GM18873 (cell line): ENCODE results near the gene KCNQ1.

ENCODE experiments used
- ATAC-seq: cut with Tn5 transposase; IDR thresholded peaks from one replicate; pipeline ENCODE4 v1.9.1; 2021; ENCODE audit warnings: mild to moderate bottlenecking, moderate library complexity, moderate number of reproducible peaks; ENCODE audit not compliant: unreplicated experiment, low FRiP score

The KCNQ1 gene

DNA sequence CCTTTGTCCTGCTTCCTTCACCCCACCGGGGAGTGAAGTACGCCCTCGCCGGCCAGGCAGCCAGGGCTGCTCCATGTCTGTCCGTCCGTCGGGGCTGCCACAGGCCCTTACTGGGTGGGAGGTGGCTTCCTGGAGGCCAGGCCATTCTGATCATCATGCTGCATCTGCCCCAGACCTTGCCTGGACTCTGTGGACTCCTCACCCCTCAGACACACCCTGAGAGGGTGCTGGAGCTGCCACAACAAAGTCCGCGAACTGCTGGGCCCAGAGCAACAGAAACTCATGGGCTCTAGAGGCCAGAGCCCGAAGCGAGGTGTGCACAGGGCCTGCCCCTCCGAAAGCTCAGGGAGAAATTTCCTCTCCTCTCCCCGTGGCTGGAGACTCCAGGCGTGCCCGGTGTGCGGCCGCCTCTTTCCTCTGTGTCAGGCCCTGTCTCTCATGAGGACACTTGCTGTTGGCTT is 130.8 kb downstream of the KCNQ1 start:
- no peak for ATAC-seq

DNA sequence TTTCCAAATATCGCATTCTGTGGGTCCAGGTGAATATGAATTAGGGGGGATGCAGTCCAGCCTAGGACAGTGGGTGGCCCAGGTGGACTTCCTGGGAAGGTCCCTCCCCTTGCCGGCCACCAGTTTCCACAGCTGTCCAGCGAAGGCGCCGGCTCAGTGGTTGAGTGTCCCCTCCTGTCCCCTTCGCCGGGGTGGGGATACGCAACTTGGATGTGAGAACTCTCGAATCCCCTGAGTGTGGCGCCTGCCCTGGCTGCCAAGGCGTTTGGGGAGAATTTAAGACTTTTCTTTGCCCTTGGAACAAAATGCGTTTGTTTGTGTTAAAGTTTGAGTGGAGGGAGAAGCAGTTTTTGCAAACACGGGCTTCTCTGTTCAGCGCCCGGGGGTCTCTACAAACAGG is 131.3 kb downstream of the KCNQ1 start:
- ATAC-seq = no peak

DNA sequence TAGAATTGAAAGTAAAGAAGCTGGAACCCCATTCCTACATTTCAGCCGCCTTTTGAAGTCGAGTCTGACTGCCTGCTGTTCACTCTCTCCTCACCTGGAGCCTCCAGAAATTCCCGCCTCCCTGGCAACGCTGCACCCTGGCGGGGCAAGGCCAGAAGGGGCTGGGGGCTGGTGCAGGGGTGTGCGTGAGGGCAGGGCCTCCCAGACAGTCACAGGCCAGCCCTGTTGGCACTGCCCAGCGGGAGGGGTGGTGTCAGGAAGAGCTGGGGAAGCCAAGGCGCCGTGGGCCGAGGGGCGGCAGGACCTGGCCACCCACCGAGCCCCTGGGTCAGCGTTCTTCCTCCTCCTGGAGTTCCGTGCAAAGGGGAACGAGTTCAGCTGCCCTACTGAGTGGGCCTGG is 131.7 kb downstream of the KCNQ1 start:
- ATAC-seq = no peak

DNA sequence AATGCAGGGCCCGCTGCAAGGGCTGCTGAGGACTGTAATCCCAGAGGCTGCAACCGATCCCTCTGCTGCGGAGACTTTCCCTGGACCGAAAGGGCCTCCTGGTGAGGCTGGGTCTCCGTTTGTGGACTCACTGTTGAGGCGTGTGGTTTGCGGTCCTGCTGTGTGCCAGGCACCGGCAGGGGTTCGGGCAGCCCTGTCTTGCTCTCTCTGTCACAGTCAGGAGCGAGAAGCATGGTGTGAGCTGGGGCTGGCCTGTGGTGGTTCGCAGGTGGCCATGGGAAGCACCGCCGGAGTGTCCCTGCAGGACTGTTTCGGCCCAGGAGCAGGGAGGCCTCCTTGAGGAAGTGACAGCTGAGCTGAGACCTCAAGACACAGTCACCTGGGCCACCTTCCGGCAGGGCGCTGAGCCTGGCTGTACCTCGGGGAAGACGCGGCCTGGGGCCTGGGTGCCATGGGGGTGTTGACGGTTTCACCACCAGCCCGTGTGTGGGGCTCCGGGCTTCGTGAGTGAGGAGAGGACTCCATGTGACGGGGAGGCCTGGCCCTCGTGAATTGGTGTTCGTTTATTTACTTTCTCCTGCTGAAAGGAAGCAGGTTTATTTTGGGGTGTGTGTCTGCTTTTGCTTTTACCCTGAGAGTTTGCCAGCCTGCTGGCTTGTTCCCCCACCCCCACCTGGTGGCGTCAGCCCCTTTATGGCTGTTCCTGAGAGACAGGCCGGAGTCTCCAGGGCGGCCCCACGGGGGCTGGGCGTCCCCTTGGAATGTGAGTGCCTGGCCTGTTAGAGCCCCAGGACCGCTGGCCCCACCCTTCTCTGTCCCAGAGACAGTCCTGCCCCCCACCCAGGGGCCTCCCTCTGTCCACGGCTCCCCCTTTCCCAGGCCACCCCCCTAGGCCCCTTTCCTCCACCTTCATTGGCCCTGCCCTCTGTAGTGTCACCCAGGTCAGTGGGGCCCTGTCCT is 132.5 kb downstream of the KCNQ1 start:
- no peak for ATAC-seq

DNA sequence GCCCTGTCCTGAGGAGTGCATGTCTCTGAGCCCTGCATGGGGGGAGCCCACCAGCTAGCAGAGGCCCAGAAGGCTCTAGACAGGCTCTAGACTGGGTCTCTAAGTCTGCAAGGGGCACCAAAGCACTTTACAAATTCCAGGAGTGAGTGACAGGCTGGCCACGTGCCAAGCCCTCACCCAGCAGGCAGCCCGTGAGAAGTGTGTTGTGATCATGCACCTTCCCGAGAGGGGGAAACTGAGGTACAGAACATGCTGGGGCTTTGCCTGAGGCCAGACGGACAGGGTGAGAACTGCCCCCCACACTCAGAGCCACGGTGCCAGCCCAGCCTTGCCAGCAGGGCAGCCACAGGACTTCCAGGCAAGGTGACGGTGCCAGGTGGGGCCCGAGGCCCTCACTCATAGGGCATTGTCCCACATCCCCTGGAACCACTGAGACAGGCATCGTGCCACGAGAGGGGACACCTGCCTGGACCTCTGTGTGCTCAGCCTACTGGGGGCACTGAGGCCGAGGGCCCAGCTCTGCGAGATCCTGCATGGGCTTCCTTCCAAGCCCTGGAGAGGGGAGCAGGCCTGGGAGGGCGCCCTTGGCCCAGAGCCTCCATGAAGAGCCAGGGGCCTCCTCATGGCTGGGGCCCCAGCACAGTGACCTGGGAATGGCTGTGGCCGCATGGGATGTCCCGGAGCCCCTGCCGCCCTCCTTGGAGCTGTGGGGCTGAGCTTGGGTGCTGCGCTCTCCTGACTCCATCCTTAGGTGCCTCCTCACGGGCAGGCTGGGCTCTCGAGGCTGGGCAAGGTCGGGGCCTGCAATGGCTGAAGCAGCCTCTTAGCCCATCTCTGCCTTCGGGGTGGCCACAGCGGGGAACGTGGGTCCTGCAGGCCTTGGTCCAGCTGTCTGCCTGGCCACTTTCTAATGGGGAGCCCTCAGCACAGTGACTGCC is 133.5 kb downstream of the KCNQ1 start:
- no peak for ATAC-seq

DNA sequence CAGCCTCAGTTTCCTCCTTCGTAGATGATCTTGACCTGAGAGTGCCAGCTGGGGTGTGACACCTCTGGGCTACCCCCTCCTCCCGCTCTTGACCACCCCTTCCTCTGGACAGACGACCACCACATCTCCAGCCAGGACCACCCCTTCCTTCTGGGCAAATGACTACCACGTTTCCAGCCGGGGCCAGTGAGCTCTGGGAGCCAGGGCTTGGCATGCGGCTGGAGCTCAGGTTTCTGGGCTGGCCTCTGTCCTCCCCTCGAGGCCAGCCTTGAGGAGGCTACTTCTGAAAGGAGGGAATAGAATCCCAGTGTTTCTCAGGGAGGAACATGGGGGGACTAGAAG is 134.1 kb downstream of the KCNQ1 start:
- ATAC-seq = no peak

DNA sequence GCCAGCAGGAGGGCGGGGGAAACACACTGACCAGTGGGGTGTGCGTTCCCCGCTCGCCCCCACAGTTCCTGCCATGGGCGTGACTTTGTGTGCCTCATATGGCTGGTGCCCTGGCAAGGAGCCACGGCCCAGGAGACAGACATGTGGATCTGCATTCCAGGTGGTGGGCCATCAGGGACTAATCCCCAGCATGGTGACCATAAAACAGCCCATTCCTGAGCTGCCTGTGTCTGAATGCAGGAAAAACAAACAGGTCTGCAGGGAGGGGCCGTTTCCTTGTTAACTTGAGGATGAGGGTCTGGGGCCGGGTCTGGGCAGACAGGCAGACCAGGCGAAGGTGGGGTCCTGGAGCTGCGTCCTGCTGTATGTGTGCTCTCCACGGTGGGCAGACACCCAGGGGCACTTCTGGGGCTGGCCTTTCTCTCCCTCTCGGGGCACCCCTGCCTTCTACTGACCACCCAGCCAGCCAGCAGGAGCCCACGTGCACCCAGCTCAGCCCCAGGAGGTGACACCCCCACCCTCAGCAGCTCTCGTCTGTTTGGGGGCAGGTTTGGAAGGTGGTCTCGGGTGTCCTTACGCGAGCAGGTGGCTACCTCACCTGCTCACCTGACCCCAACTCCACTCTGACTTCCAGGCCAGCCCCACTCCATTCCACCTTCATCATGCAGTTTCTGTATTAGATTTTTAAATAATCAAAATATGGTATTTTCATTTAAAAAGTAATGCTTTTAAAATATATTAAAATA is 134.7 kb downstream of the KCNQ1 start:
- no peak for ATAC-seq

DNA sequence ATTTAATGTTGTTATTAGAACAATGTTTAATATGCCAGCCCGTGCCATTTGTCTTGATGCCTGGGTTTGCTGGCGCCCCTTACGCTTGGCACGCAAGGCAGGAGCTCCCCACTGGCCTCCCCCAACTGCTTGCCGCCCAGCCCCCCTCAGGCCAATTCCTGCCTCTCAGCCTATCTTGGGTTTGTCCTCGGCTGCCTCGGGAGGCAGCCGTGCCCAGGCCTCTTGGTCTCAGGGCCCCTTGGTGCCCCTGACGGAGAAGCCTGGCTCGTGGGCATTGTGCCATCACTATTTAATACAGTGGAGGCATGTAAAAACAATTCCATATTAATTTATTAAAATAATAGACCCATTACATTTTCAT is 135.2 kb downstream of the KCNQ1 start:
- ATAC-seq = no peak

DNA sequence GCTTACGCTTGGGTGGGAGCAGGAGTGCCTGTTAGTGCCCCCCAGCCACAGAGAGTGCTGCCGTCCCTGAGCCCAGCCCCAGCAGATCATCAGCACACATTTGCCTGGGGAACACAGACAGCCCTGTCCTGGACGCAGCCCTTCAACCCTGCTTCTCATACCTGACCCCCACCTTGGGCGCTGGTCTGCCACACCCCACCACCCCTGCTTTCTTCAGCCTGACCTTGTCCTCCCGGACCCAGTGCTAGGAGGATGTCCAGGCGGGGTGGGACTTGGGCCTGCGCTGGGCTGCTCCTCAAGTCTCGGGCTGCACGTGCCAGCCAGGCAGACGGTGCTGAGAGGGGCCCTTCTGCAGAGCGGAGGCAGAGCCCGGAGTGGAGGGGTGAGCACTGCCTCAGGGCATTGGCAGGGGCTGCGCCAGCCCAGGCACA is 135.8 kb downstream of the KCNQ1 start:
- ATAC-seq = no peak

DNA sequence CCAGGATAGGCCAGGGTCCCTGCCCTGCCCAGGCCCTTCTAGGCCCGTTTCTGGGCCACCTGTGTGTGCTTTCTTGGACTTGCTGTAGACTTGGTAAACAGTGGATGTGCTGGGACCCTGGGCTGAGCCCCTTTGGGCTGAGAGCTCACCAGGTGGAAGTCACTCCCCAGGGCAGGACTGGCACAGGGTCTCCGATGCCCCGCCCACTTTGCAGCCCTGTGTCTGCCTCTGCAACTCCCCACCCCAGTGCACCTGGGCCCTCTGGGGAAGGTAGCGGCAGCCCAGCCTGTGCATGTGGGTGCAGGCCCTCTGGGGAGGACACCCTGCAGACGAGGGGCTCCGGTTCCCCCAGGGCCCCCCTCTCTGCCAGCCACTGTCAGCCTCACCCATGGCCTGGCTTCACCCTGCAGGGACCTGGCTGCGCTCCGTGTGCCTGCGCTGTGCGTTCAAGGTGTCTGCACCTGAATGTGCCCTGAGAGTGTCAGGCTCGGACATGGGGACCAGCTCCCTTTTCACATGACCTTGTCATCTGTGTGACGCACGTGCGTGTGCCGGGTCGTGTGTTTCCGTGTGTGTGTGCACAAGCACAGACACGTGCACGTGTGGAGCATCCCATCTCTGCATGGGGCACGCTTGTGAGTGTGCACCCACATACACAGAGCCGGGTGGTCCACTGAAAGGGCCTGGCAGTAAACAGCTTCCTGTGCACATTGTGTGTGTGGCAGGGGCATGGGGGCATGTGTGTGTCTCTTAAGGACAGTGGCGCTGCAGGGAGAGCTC is 136.5 kb downstream of the KCNQ1 start:
- ATAC-seq = no peak

DNA sequence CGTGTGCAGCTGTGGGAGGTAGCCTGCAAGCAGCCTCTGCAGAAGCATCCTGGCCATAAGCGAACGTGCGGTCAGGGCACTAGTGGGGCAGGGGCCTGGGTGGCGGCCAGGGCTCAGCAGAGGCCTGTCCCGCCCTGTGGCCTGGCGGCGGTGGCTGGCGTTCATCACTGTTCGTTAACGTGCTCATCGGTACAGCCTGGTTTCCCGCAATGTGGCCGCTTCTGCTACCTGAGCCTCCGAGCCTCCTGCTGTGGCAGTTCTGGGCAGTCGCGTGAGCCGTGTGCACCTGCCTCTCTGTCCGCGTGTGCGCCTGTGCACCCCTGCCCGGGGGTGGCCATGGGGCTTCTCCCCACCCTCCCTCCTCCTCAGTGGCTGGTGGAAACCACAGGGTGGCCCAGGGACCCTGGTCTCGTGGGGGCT is 137.1 kb downstream of the KCNQ1 start:
- no peak for ATAC-seq

DNA sequence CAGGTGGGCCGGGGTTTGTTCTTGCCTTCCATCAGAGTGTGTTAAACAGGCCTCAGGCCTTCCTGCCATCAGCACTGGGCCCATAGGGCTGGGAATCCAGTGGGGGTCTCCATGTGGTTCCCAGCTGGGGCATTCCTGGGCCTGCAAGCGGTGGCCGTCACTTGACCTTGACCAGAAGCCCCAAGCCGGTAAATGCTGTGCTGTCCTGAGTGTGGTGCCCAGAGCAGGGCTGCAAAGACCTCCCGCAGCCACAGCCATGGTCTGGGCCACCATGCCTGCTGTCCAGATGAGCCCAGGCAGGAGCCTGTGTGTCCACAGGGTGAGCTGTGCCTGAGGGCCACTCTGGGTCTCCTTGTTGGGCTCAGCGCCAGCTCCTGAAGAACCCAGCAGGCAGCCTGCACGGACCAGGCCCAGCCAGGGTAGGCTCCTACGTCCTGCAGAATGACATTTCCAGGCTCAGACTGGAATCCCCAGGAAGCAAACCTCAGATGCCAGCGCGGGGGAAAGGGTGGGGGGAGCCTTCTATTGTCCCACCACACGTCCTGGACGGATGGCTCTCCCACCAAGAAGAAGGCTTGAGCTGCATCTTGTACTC is 137.6 kb downstream of the KCNQ1 start:
- ATAC-seq = no peak

DNA sequence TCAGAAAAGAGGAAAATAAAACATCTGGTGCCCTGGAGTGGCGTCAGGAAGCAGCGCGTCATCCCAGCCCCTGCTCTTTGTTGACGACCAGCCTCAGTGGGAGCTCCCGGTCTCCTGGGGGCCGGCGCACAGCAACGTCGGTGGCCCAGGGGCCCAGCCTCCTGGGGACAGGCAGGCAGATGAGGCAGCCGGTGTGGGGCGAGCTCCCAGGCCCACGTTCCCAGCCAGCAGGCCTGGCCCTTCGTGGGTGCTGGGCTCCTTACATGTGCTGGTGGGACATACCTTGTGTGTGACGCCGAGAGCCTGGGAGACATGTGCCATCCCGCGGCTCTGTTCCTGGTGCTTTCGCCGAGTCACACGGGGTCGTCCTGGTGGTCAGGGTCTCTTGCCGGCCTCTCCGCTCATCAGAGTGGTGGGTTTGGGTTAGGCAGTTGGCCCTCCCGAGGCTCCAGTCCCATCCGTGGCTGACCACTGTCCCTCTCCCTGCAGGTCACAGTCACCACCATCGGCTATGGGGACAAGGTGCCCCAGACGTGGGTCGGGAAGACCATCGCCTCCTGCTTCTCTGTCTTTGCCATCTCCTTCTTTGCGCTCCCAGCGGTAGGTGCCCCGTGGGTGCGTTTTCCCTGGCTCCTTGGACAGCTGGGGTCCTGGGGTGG is 138.3 kb downstream of the KCNQ1 start:
- ATAC-seq = no peak

DNA sequence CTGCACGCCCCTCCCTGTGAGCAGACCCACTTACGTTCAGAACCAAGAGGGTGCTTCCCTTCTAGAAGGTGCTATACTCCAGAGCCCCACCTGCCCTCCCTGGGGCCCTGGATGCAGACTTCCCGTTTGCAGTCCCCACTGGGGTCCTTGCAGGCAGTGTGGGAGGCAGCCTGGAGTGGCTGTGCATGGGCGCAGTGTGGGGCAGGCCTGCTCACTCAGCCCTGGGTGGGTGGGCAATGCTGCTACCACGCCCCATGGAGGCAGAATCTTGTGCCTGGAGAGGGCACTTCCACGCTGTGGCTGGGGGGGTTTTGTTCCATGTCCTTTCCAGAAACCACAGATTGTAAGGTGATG is 138.8 kb downstream of the KCNQ1 start:
- no peak for ATAC-seq

DNA sequence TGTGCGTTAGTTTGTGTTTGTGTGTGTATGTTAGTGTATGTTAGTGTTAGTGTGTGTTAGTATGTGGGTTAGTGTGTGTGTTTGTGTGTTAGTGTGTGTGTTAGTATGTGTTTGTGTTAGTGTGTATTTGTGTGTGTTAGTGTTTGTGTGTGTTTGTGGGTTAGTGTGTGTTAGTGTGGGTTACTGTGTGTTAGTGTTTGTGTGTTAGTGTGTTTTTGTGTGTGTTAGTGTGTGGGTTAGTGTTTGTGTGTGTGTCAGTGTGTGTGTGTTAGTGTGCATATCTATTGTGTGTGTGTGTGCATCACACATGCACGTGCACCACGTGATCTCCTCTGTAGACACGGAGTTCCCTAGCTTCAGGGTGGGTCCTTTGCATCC is 139.6 kb downstream of the KCNQ1 start:
- ATAC-seq = no peak

DNA sequence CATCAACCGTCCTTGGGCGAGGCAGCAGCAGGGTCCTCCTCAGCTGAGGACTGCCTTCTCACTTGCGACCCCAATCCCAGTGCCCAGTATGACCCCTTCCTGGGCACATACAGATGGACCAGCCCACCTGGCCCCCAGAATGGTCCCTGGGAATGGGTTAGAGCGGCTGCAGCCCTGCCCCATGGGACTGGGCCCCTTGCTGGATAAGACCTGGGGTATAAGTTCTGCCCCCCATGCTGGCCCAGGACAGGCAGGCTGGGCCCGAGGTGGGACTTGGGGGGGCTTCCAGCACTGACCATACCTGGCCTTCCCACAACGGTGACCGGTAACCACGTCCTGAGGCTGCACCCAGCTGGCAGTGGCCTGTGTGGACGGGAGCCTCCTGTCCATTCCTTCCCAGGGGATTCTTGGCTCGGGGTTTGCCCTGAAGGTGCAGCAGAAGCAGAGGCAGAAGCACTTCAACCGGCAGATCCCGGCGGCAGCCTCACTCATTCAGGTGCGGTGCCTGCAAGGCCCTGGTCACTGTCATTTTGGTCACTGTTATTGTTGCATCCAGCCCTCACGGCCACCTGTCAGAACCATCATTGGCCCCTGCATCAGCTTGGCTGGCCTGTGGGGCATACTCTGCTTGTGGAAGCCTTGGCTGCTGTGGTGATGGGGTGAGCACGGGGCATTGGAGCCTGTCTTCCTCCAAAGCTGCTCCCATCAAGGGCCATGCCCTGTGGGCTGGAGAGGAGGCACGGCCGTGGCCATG is 140.2 kb downstream of the KCNQ1 start:
- ATAC-seq = no peak

DNA sequence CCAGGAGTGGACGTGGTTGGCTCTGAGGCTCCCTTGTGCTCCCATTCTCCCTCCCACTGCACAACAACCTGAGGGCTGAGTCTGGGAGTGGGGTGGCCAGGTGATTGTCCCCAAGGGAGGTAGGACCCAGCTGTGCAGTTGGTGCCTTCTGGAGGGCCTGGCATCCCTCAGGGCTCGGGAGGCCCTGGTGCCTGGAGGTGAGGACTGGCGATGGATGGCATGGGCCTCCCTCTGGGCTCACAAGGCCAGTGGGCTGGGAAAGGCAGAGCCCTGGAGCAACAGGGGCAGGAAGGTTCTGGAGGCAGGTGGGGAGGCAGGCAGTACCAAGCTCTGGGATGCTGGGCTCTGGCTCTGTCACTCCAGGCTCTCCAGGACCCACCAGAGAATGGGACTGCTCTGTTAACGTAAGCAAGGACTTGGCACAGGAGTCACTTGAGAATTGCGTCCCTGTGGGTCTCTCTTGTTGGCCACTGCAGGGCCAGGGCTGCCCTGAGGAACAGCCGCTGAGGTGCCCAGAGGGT is 140.8 kb downstream of the KCNQ1 start:
- no peak for ATAC-seq

DNA sequence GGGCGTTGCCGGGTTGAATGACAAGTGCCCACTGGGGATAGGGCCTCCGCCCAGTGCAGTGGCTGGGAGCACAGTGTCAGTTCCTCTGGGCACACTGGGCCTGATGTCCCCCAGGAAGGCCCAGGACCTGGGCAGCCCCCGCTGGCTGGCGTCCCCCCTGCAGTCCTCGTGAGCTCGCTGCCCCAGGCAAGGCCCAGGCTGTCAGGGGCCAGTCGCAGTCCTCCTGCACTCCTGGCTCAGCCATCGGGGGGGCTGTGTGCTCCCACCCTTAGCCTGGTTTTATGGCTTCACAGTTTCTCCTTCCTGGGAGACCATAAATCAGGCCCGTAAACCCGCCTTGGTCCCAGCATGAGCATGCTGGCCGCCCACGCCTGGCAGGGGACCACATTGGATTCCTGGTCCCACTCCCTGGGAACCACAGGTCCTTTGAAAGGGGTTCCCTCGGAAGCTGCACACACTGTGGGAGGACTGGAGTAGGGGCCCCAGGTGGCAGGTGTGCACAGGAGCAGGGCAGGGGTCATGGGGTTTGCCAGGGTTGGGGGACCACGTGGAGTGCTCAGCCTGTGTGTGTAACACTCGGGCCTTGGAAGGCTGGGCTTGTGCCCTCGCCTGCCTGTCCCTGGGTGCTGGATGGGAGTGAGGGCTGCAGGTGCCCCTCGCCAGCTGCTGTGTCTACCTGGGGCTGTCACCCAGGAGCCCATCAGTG is 141.4 kb downstream of the KCNQ1 start:
- ATAC-seq = no peak
